ENCODE data around the gene CFAP58.

DNA sequence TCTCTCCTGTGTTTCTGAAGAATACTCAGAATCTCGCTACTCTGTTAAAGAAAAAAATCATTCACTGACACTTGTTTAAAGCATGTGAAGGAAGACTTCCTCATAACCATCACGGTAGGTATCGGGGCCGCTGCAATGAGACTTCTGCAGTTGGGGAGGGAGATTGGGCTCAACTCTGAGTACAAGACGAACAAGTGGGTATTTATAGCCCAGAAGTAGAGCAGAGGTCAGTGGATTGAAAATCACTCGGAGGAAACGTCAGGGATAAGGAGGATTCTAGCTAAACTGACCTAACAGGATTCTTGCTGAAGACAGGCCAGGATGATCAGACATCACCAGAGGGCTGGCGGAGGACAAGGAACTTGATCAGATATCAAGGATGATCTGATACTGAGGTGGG lies 48.7 kb upstream of the CFAP58 start:
- TF ChIP-seq, protein P1, sequence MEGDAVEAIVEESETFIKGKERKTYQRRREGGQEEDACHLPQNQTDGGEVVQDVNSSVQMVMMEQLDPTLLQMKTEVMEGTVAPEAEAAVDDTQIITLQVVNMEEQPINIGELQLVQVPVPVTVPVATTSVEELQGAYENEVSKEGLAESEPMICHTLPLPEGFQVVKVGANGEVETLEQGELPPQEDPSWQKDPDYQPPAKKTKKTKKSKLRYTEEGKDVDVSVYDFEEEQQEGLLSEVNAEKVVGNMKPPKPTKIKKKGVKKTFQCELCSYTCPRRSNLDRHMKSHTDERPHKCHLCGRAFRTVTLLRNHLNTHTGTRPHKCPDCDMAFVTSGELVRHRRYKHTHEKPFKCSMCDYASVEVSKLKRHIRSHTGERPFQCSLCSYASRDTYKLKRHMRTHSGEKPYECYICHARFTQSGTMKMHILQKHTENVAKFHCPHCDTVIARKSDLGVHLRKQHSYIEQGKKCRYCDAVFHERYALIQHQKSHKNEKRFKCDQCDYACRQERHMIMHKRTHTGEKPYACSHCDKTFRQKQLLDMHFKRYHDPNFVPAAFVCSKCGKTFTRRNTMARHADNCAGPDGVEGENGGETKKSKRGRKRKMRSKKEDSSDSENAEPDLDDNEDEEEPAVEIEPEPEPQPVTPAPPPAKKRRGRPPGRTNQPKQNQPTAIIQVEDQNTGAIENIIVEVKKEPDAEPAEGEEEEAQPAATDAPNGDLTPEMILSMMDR (conservative IDR thresholded peaks at IDR 0.05 in 1 of 2, IDR thresholded peaks at IDR 0.05 in 1 of 2; ENCODE audit: extremely low read depth in 1 of 2, insufficient read depth in 1 of 2, low read depth in 1 of 2, low read length in 2 of 2) = no peak
- no peak for TF ChIP-seq EZH2 (IDR thresholded peaks at IDR 0.05; ENCODE audit: borderline replicate concordance, low read length)

Data from mammary epithelial cell (primary cell).